Measurements from ENCODE around the gene METTL22.

METTL22 gene

GRCh38 chr16:8595783-8596182 is 25.7 kb upstream of the METTL22 start:
- DNase-seq = no peak

GRCh38 chr16:8596581-8596980 is 24.9 kb upstream of the METTL22 start:
- no peak for DNase-seq

GRCh38 chr16:8600144-8600775 is 21.2 kb upstream of the METTL22 start:
- DNase-seq = no peak

- DNase-seq = no peak
Observed at GRCh38 chr16:8605554-8605953, 15.9 kb upstream of the METTL22 start.

GRCh38 chr16:8607214-8607613 is 14.3 kb upstream of the METTL22 start:
- DNase-seq = no peak

GRCh38 chr16:8611122-8611521 is 10.4 kb upstream of the METTL22 start:
- no peak for DNase-seq

- DNase-seq = no peak
Observed at GRCh38 chr16:8611886-8612600, 9.5 kb upstream of the METTL22 start.

- no peak for DNase-seq
Observed at GRCh38 chr16:8614435-8615029, 7.0 kb upstream of the METTL22 start.

GRCh38 chr16:8619671-8620370 is 1.7 kb upstream of the METTL22 start:
- no peak for DNase-seq

GRCh38 chr16:8620535-8620934 is 963 bp upstream of the METTL22 start:
- DNase-seq = no peak

GRCh38 chr16:8621222-8621571 is 301 bp upstream of the METTL22 start:
- no peak for DNase-seq

GRCh38 chr16:8622315-8622656 is 788 bp downstream of the METTL22 start:
- DNase-seq = no peak

- DNase-seq = no peak
Observed at GRCh38 chr16:8623634-8624033, 2.1 kb downstream of the METTL22 start.

- DNase-seq = no peak
Observed at GRCh38 chr16:8625491-8626087, 4.1 kb downstream of the METTL22 start.

GRCh38 chr16:8626946-8627345 is 5.4 kb downstream of the METTL22 start:
- no peak for DNase-seq

- no peak for DNase-seq
Observed at GRCh38 chr16:8627456-8627855, 6.0 kb downstream of the METTL22 start.

GRCh38 chr16:8628981-8629725 is 7.7 kb downstream of the METTL22 start:
- no peak for DNase-seq

- no peak for DNase-seq
Observed at GRCh38 chr16:8630255-8630953, 8.9 kb downstream of the METTL22 start.

- no peak for DNase-seq
Observed at GRCh38 chr16:8631373-8631772, 9.9 kb downstream of the METTL22 start.

- DNase-seq = no peak
Observed at GRCh38 chr16:8631818-8632465, 10.4 kb downstream of the METTL22 start.

- DNase-seq = no peak
Observed at GRCh38 chr16:8632675-8633182, 11.2 kb downstream of the METTL22 start.

All from NCI-H345 (cell line).